OCI-LY7 (cell line): Measurements from ENCODE around the gene PTPRT. TPM values are rescaled to one million over a fixed set of nuclear protein-coding genes. Genes with fewer than 3 reads are reported as not detected.

Experiments
- BruUV-seq: library from RNA; stranded (reverse); fragments of 400-500 nt; replicated peaks from 2 replicates; lab custom pipeline; 2021; lab: Mats Ljungman, UMichigan
- CTCF ChIA-PET: fragments of 300-600 bp; sonication (Branson Sonifier 250); formaldehyde crosslinking; loops from one replicate; lab custom pipeline; 2022; ENCODE audit warnings: antibody characterized with exemption; ENCODE audit not compliant: unreplicated experiment; lab: Charles Lee
- POLR2A ChIA-PET: fragments of 300-600 bp; sonication (Branson Sonifier 250); formaldehyde crosslinking; loops from one replicate; lab custom pipeline; 2022; ENCODE audit warnings: antibody characterized with exemption; lab: Charles Lee
- DNase-seq: peaks from one replicate; pipeline ENCODE4 v3.0.0-alpha.2; 2015; ENCODE audit warnings: low spot score
- H2AFZ ChIP-seq: fragments of 200-600 bp; sonication (generic), shearing (Covaris generic); 2 replicates; pipeline ENCODE4 v1.6.1; 2014; ENCODE audit warnings: mild to moderate bottlenecking, antibody characterized with exemption, low read length, moderate library complexity
- H3K27ac ChIP-seq: fragments of 200-600 bp; sonication (generic); 2 replicates; pipeline ENCODE4 v1.5.1; 2014; ENCODE audit warnings: mixed run types, low read depth, mild to moderate bottlenecking, moderate library complexity, low read length, inconsistent platforms; ENCODE audit not compliant: poor library complexity, severe bottlenecking
- H3K36me3 ChIP-seq: fragments of 200-600 bp; sonication (generic); 2 replicates; pipeline ENCODE4 v1.6.1; 2014; ENCODE audit warnings: mild to moderate bottlenecking, antibody characterized with exemption, low read length, moderate library complexity, mixed read lengths; ENCODE audit not compliant: insufficient read depth
- H3K4me1 ChIP-seq: fragments of 200-600 bp; sonication (generic); 2 replicates; pipeline ENCODE4 v1.5.1; 2014; ENCODE audit warnings: mild to moderate bottlenecking, low read length; ENCODE audit not compliant: insufficient read depth, poor library complexity, severe bottlenecking
- H3K4me2 ChIP-seq: fragments of 200-600 bp; sonication (generic); 2 replicates; pipeline ENCODE4 v1.6.1; 2014; ENCODE audit warnings: mild to moderate bottlenecking, low read length
- H3K4me3 ChIP-seq: fragments of 200-600 bp; sonication (generic); 2 replicates; pipeline ENCODE4 v1.5.1; 2014; ENCODE audit warnings: mild to moderate bottlenecking, low read depth, low read length; ENCODE audit not compliant: poor library complexity, severe bottlenecking
- H3K79me2 ChIP-seq: fragments of 200-600 bp; sonication (generic); 2 replicates; pipeline ENCODE4 v1.6.1; 2016; ENCODE audit warnings: low read depth, mild to moderate bottlenecking, low read length, moderate library complexity, mixed read lengths; ENCODE audit not compliant: insufficient read depth
- H3K9me2 ChIP-seq: fragments of 200-600 bp; sonication (generic); 2 replicates; pipeline ENCODE4 v1.6.1; 2016; ENCODE audit warnings: mild to moderate bottlenecking, low read length, mixed read lengths; ENCODE audit not compliant: insufficient read depth
- H3K9me3 ChIP-seq: fragments of 200-600 bp; sonication (generic); 2 replicates; pipeline ENCODE4 v1.6.1; 2014; ENCODE audit warnings: mild to moderate bottlenecking, mixed run types, low read length, mixed read lengths
- H4K20me1 ChIP-seq: fragments of 200-600 bp; sonication (generic); 2 replicates; pipeline ENCODE4 v1.6.1; 2014; ENCODE audit warnings: mild to moderate bottlenecking, antibody characterized with exemption, low read length, moderate library complexity, mixed read lengths; ENCODE audit not compliant: insufficient read depth
- EZH2phosphoT487 ChIP-seq: fragments of 200-600 bp; sonication (generic); IDR thresholded peaks from 2 replicates; pipeline ENCODE4 v1.6.1; 2018; ENCODE audit warnings: low read depth, borderline replicate concordance, mild to moderate bottlenecking, mixed run types, antibody characterized with exemption, low read length, moderate library complexity, mixed read lengths
- intact Hi-C: fragments of 100-400 bp; cut with micrococcal nuclease; formaldehyde crosslinking; loops from one replicate; pipeline ENCODE4 v1.10.0; 2022; ENCODE audit not compliant: unreplicated experiment
- total RNA-seq, 2 experiments: library from RNA; depleted of rRNA in 1 of 2; stranded (reverse); fragments of >200 nt in 1 of 2; shearing (Covaris generic) in 1 of 2; gene quantifications; 2 replicates each; pipeline ENCODE4 v1.2.3, GENCODE V29; 2014 to 2022
- TF ChIP-seq, protein P1 (sequence below): fragments of 200-600 bp; sonication (generic); conservative IDR thresholded peaks from 2 replicates; pipeline ENCODE4 v1.5.1; 2014; ENCODE audit warnings: mild to moderate bottlenecking, antibody characterized with exemption, low read length, moderate library complexity, mixed read lengths

PTPRT gene
- total RNA-seq, 2 experiments from 2014 or later, result not detected

DNA sequence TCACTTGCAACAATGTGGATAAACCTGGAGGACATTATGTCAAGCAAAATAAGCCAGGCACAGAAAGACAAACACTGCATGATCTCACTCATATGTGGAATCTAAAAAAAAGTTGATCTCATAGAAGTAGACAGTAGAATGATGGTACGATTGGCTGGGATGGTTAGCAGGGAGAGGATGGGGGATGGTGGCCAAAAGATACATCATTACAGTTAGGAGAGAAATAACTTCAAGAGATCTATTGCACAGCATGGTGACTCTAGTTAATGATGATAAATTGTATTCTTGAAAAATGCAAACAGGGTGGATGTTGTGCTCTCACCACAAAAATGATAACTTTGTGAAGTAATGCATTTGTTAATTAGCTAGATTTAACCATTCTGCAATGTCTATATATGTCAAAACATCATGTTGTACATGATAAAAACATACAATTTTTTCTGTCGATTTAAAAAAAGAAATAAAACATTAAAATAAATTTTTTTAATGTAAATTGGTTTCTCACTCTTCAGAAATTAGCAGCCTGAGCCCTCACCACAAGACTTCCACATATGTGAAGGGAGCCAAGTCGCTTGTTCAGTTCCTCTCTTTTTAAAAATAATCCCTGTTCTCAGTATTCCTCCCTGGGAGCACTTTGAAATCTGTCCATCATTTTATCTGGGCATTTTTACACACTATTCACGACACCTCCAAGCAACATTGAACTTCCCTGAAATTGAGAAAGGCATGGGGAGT lies 34.2 kb downstream of the PTPRT start:
- intact Hi-C loops, result no loop called here
- TF ChIP-seq, protein P1, sequence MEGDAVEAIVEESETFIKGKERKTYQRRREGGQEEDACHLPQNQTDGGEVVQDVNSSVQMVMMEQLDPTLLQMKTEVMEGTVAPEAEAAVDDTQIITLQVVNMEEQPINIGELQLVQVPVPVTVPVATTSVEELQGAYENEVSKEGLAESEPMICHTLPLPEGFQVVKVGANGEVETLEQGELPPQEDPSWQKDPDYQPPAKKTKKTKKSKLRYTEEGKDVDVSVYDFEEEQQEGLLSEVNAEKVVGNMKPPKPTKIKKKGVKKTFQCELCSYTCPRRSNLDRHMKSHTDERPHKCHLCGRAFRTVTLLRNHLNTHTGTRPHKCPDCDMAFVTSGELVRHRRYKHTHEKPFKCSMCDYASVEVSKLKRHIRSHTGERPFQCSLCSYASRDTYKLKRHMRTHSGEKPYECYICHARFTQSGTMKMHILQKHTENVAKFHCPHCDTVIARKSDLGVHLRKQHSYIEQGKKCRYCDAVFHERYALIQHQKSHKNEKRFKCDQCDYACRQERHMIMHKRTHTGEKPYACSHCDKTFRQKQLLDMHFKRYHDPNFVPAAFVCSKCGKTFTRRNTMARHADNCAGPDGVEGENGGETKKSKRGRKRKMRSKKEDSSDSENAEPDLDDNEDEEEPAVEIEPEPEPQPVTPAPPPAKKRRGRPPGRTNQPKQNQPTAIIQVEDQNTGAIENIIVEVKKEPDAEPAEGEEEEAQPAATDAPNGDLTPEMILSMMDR, result no peak
- TF ChIP-seq EZH2phosphoT487, result no peak
- BruUV-seq, result no TSS peak
- Histone ChIP-seq H3K4me2 (no peak overlapping the region), H2AFZ (no peak overlapping the region), H3K36me3 (no peaks in the 10 kb centered on the region), H3K79me2 (no peaks in the 10 kb centered on the region), H3K9me2 (no peaks in the 10 kb centered on the region), H3K4me3 (no peak overlapping the region), H3K4me1 (no peaks in the 10 kb centered on the region), H4K20me1 (no peaks in the 10 kb centered on the region), H3K9me3 (no peaks in the 10 kb centered on the region), H3K27ac (no peak overlapping the region)
- POLR2A ChIA-PET, result no interaction called here
- no peak for DNase-seq
- CTCF ChIA-PET, result no interaction called here

DNA sequence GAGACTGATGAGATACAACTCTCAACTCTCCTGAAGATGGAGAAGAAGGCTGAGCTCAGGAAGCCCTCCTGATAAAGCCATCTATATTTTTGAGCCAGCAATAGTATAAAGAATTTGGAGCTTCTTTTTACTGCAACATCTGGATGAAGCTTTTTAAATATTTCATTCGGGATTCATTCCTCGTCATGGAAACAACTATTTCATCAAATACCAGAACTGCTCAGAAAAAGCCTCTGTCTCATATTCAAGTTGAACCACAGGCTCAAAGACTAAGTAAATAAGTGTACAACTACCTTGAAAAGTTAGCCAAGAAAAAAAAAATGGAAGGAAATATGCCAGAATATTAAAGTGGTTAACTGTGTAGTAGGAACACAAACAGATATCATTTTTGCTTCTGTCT lies 37.8 kb downstream of the PTPRT start:
- Histone ChIP-seq H3K27ac (no peak overlapping the region), H3K4me1 (no peaks in the 10 kb centered on the region), H3K4me2 (no peak overlapping the region), H3K4me3 (no peak overlapping the region), H3K9me3 (no peaks in the 10 kb centered on the region), H3K79me2 (no peaks in the 10 kb centered on the region), H3K9me2 (no peaks in the 10 kb centered on the region), H2AFZ (no peak overlapping the region), H3K36me3 (no peaks in the 10 kb centered on the region), H4K20me1 (no peaks in the 10 kb centered on the region)
- DNase-seq, result no peak
- TF ChIP-seq EZH2phosphoT487, result no peak
- TF ChIP-seq, protein P1, result no peak
- no TSS peak for BruUV-seq
- ChIA-PET POLR2A (interaction anchor here (0.7 kb wide), 1 partner anchor 422 kb away, joined by 3 read pairs; no protein-coding TSS in a partner anchor), CTCF (no interaction called here)
- intact Hi-C loops, result no loop called here

DNA sequence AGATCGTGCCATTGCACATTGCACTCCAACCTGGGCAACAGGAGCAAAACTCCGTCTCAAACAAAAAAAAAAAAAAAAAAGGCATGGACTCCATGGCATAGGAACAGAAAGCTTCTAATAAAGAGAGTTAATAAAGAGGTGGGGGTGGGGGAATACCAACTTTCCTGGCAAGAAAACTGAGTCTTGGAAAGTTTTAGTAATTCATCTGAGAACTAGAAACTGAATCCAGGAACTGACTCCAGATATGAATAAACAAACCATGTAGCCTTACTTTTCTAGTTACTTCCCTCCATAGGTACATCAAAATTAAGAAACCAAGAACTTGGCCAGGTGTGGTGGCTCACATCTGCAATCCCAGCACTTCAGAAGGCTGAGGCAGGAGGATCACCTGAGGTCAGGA lies 38.5 kb downstream of the PTPRT start:
- no TSS peak for BruUV-seq
- POLR2A ChIA-PET, result no interaction called here
- no peaks in the 10 kb centered on the region for H3K36me3 ChIP-seq
- CTCF ChIA-PET, result no interaction called here
- no peak overlapping the region for H3K4me3 ChIP-seq
- H4K20me1 ChIP-seq, result no peaks in the 10 kb centered on the region
- no peak overlapping the region for H3K27ac ChIP-seq
- no peaks in the 10 kb centered on the region for H3K9me2 ChIP-seq
- no peaks in the 10 kb centered on the region for H3K79me2 ChIP-seq
- no peaks in the 10 kb centered on the region for H3K4me1 ChIP-seq
- no peak overlapping the region for H2AFZ ChIP-seq
- no peak for DNase-seq
- no peaks in the 10 kb centered on the region for H3K9me3 ChIP-seq
- no peak for TF ChIP-seq EZH2phosphoT487
- TF ChIP-seq, protein P1, result no peak
- intact Hi-C loops, result no loop called here
- no peak overlapping the region for H3K4me2 ChIP-seq
